ENCODE results near the gene GSTA3. TPM values are rescaled to one million over a fixed set of nuclear protein-coding genes. Genes with fewer than 3 reads are reported as not detected.

The GSTA3 gene
- total RNA-seq, 1 experiment from 2014 or later: not detected

DNA sequence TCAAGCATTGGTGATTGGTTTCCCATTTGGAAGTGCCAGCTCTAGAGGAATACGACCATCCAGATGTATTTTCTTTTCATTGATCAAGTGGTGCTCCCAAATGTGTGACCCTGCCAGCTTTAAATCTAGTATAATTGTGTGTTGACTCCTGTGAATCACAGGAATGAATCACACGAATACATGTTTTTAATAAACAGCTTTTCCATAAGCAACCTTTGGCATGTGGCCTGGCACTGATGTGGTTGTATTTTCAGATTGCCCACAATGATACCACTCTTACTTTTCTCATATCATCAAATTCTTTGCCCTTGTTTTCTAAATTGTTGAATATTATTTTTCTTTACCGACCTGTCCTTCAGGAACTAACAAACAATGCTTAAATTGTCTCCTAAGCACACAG lies 367 bp downstream of the GSTA3 start:
- no peak overlapping the region for H3K27ac ChIP-seq (ENCODE audit: low read length)
- no peak overlapping the region for H3K4me3 ChIP-seq (ENCODE audit: low read depth in 2 of 2, low read length in 2 of 2)
- ChIA-PET POLR2A (no interaction called here), CTCF (no interaction called here)
- BruUV-seq (replicated peaks): no TSS peak
- in situ Hi-C loops (cut with HindIII; ENCODE audit: low pct_unique_long_range_greater_than_20kb, low sequenced_read_pairs) (no loop called here), intact Hi-C loops (cut with micrococcal nuclease; ENCODE audit: unreplicated experiment) (no loop called here)
- H3K27me3 ChIP-seq (ENCODE audit: control insufficient read depth, insufficient read depth, low read length): no peaks in the 10 kb centered on the region; the same call in 1 of the 2 replicates
- H3K9me3 ChIP-seq (ENCODE audit: control insufficient read depth, insufficient read depth, low read depth, low read length): no peaks in the 10 kb centered on the region
- TF ChIP-seq POLR2AphosphoS5 (IDR thresholded peaks at IDR 0.05; ENCODE audit: low read depth, low read length) (no peak), CTCF (IDR thresholded peaks at IDR 0.05) (no peak), REST (IDR thresholded peaks at IDR 0.05; ENCODE audit: insufficient read depth in 1 of 2, low read depth in 2 of 2, low read length in 1 of 2) (no peak), TCF7L2 (IDR thresholded peaks at IDR 0.05; ENCODE audit: low read depth, low read length) (no peak), SIN3A (IDR thresholded peaks at IDR 0.05; ENCODE audit: borderline replicate concordance, insufficient read depth, low read depth, low read length) (no peak)
- ATAC-seq: no peak
- no peak for DNase-seq (ENCODE audit: low read depth, low spot score)
- no peaks in the 10 kb centered on the region for H3K36me3 ChIP-seq (ENCODE audit: control insufficient read depth, insufficient read depth, low read length)
- H3K4me1 ChIP-seq (ENCODE audit: control insufficient read depth, insufficient read depth, low read length): no peaks in the 10 kb centered on the region

DNA sequence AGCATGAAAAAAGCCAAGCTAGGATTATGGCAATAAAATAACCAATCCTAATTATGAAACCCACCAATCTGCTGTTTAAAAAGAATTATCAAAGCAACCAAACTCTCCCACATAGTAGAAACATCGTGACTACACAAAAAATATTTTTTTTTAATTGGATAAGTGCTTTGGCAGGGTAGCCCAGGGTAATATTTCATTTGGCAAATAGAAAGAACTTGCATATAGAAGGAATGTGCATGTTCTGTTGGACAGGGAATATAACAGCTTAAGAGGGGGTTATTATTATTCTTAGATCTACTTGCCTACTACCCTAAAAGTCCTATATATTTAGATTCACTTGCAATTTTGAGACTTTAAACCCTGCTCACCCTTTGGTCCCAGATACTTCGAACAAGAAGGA lies 972 bp downstream of the GSTA3 start:
- Histone ChIP-seq H3K36me3 (ENCODE audit: control insufficient read depth, insufficient read depth, low read length) (no peaks in the 10 kb centered on the region), H3K27me3 (ENCODE audit: control insufficient read depth, insufficient read depth, low read length) (no peaks in the 10 kb centered on the region; the same call in 1 of the 2 replicates), H3K9me3 (ENCODE audit: control insufficient read depth, insufficient read depth, low read depth, low read length) (no peaks in the 10 kb centered on the region), H3K4me3 (ENCODE audit: low read depth in 2 of 2, low read length in 2 of 2) (no peak overlapping the region), H3K4me1 (ENCODE audit: control insufficient read depth, insufficient read depth, low read length) (no peaks in the 10 kb centered on the region), H3K27ac (ENCODE audit: low read length) (no peak overlapping the region)
- DNase-seq (ENCODE audit: low read depth, low spot score) (no peak), ATAC-seq (no peak)
- ChIA-PET POLR2A (no interaction called here), CTCF (no interaction called here)
- in situ Hi-C loops (cut with HindIII; ENCODE audit: low pct_unique_long_range_greater_than_20kb, low sequenced_read_pairs) (no loop called here), intact Hi-C loops (cut with micrococcal nuclease; ENCODE audit: unreplicated experiment) (no loop called here)
- no TSS peak for BruUV-seq (replicated peaks)
- TF ChIP-seq REST (IDR thresholded peaks at IDR 0.05; ENCODE audit: insufficient read depth in 1 of 2, low read depth in 2 of 2, low read length in 1 of 2): no peak
